Pons (tissue), 1 donor: ENCODE measurements around the gene HIVEP1.
A peak's percentile ranks its signal among the peaks of the same experiment; 100 is the strongest.

Experiments
- DNase-seq: peaks from one replicate; pipeline ENCODE4 v3.0.0-alpha.2; 2016; ENCODE audit warnings: low spot score

The HIVEP1 gene

DNA sequence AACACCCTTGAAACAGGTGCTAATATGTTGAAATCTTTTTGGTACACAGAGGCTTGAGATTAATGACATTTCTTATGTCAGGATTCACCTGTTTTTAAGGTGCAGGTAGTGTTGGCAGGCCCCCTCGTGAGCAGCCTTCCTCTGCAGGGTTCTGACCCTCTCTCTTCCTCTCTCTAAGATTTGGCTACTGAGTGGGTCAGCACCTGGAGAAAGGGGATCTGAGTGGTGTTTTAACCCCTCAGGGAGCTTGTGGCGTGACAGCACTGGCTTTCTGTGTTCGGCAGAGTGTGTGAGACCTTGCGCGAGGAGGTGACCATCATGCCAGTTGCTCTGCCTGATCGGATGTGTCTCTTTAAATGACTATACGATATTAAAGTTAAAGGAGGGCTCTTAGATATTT is 37.1 kb downstream of the HIVEP1 start:
- DNase-seq: no peak

DNA sequence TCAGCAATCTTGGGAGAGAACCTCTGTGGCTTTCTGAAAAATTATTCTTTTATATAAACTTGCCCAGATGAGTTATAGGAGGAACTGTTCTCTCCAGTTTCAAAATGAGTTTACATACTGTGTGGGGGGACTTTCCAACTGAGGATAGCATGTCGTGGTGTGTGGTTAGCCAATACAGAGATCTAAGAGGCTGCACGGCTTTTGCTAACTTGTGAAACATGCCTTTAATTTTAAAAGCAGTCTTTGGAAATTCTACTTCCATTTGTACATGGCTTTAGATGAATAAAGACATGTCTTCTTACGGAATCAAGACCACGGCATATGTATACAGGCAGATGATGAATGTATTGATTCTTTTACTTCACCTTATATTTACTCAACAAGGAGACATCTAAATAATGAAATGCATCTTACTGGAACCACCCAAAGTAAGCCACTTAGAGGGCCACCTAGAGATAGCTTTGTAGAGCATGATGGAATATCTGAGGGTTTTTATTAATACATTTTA is 39.8 kb downstream of the HIVEP1 start:
- peak; percentile 39 for DNase-seq

DNA sequence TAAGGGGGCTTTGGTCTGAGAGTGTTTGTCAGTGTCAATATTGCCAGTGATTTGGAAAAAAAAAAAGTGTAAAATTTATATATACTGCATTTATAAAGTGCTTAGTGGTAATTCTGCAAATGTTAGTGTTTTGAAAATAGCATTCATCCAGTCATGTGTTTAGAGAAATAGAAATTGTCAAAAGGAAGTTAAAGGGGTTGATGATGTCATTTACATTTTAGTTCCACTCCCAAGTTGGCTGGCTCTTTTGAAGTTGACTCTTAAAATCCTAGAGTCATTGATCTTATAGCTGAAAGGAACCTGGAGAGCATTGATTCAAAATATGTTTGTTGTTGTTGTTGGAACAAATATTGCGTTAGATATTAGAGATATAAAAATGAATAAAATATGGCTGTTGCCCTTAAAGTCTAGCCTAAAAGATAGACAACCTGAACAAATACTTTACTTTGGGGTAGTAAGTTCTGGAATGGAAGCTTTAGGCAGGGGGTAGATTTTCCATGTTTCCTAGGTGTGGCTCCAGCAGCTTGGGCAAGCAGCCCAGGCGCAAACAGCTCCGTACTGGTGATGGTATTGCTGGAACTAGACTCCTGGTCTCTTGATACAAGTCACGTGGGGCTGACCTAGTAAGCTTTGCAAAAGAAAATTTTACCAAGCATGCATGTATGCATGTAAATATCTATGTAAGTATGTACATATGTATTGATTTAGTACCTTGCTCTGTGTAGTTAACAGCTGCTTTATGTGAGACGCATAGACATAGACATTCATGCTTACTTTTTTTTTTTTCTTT is 46.3 kb downstream of the HIVEP1 start:
- DNase-seq: no peak

DNA sequence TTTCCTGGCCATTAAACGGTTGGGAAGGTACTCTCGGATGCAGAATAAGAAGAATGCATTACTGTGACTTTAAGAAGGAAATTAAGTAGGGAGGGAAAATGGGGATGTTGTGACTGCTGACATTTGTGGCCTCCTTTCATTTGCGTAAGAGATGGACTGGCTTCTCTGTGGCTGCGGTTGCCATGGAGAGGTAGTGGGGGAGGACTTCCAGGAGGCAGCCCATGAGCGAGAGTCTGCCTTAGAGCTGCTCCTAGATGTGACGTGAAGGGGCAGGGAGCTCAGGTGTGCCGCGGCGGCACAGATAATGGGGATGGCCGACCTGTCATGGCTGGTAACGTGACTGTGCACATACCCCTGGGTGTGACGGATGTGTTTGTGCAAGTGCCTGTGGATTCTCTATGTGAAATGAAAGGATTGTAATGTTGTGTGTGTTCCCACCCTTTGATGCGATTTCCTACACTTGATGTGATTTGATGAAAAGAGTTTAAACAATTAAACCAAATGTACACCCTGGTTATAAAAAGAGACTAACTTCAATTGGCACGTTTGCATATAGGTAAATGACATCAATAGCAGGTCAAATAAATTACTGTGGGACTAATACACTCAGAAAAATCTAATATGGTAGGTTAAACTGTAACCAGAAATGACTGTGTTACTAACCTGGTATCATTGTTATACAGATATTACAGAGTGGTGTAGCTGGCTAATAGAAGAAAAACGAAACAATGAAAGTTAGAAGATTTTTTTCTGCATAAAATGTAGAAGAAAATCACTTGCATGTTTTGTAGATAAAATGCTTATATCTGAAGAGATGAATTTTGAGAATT is 48.9 kb downstream of the HIVEP1 start:
- DNase-seq: peak; percentile 80

DNA sequence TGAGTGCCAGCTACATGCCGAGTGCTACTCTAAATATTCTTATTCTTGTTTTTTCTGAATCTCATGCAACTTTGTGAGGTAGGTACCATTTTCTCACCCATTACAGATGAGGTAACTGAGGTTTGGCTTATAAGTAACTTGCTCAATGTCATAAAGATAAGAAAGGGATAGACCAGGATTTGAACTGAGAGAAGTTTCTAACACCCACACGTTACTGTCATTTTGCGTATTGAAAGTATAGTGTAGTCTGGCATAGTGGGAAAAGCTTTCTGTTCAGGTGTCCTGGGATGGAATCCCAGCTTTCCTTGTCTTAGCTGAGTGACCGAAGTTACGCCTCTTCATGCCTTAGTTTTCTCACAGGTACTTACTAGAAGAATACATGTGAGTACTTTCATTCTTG is 50.5 kb downstream of the HIVEP1 start:
- no peak for DNase-seq

GRCh38 chr6:12064131-12064530 is 52.0 kb downstream of the HIVEP1 start:
- DNase-seq: no peak

- DNase-seq: no peak
These were observed 52.5 kb downstream of the HIVEP1 start for GRCh38 chr6:12064538-12065071.

GRCh38 chr6:12065321-12066140 is 53.4 kb downstream of the HIVEP1 start:
- no peak for DNase-seq

- DNase-seq: no peak
These were observed 54.2 kb downstream of the HIVEP1 start for GRCh38 chr6:12066297-12066696.

DNA sequence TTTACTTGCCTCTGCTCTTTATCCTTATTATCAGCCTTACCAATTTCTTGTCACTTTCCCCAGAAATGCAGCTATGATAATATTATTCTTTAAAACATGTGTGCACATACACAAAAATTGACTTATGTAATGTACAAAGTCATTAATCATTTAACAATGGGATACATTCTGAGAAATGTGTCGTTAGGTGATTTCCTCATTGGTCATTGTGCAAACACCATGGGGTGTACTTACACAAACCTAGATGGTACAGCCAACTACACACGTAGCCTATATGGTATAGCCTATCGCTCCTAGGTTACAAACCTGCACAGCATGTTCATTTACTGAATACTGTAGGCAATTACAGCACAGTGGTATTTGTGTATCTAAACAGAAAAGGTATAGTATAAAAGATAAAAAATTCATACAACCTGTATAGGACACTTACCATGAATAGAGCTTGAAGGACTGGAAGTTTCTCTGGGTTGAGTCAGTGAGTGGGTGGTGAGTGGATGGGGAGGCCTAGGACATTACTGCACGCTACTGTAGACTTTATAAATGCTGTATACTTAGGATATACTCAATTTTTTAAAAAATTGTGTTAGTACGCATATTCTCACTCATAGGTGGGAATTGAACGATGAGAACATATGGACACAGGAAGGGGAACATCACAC is 56.9 kb downstream of the HIVEP1 start:
- no peak for DNase-seq

GRCh38 chr6:12069891-12070529 is 57.9 kb downstream of the HIVEP1 start:
- DNase-seq: no peak

GRCh38 chr6:12071064-12071615 is 59.0 kb downstream of the HIVEP1 start:
- no peak for DNase-seq

DNA sequence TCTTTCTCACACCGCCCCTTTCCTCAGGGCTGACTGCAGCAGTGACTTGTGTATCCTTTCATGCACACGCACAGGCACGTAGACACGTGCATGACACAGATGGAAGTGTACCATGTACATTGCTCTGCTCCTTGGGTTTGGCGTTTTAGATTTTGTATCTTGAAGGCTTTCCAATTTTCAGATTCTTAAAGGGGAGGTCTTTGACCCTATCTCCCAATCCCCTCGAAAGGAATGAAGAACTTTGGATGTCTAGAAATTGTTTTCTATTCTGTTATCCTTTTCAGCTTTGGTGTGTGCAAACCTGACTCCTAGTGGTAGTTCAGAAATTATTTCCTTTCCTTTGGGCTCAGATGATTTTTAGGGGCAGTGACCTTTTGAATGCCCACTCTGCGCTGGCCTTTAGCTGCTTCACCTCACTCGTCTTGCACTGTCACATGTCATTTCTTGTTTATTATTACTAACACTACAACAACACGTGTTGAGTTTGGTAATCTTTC is 63.0 kb downstream of the HIVEP1 start:
- no peak for DNase-seq

- DNase-seq: no peak
These were observed 65.1 kb downstream of the HIVEP1 start for GRCh38 chr6:12077021-12077710.

GRCh38 chr6:12078014-12078413 is 65.9 kb downstream of the HIVEP1 start:
- DNase-seq: no peak

- DNase-seq: no peak
These were observed 69.7 kb downstream of the HIVEP1 start for GRCh38 chr6:12081771-12082170.

DNA sequence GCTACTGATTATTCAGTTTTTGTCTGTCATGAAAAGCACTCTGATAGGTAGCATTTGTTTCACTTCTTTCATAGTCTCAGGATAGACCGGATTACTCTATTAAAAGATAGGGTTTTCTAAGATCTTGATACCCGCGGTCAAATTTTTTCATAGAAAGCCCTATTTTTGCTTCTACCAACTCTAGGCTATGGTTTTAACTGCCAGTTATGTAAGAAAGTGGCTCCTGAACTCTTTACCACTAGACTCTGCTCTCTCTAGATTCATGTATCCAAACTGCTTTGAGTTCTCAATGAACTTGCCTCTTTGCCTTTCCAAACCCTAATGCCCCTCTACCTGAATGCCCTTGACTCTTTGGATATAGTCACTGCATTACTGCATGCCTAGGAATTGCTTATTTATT is 70.3 kb downstream of the HIVEP1 start:
- DNase-seq: no peak

- no peak for DNase-seq
These were observed 71.2 kb downstream of the HIVEP1 start for GRCh38 chr6:12083302-12083701.

DNA sequence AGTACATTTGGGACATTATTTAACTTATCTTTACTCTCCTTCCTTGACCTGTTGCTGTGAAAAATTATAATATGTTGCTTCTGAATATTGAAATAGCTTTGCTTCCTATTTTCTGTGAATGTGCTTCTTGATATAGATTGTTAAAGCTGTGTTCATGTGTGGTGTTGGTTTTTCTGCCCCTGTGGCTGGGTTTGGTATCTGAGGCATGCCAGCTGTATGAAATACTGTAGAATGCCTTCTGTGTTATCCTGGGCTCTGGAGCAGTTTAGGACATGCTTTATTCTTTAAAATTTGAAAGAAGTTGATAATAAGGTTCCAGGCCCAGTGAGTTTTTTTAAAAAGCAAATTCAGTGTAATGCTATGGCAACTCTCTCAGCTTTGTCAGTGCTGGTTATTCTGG is 71.7 kb downstream of the HIVEP1 start:
- DNase-seq: no peak

DNA sequence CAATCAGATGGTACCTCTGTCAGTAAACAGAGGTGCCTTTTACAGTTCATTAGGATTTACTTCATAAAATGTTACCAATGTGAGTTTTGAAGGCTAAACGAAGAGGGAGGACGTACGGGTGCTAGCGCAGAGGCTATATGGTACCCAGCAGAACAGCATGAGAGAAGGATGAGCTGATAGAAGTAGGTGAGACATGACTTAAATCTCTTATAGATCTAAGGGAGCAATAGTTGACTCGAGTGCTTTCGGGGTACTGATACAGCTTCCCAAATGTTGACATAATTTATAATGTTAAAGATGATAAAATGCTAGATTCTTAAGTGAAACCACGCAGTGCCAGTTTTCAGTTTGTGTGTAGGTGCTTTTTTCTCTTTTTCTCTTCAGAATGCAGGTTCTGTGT is 72.6 kb downstream of the HIVEP1 start:
- DNase-seq: no peak
